Uterus (tissue), 2 donors: ENCODE results near the gene ZNF12.

ENCODE experiments used
- CTCF ChIP-seq, 4 experiments: fragments of 200-600 bp in 2 of 4; fragments of 450-650 bp in 2 of 4; sonication (generic) in 2 of 4; IDR thresholded peaks; one replicate each; pipeline ENCODE4 v1.5.1; 2016 to 2019; ENCODE audit warnings: antibody characterized with exemption in 4 of 4, mild to moderate bottlenecking in 2 of 4, moderate library complexity in 1 of 4
- POLR2A ChIP-seq, 2 donors: fragments of 450-650 bp; IDR thresholded peaks; one replicate each; pipeline ENCODE4 v1.6.1; 2016; ENCODE audit warnings: antibody characterized with exemption in 2 of 2, mild to moderate bottlenecking in 1 of 2, moderate library complexity in 1 of 2

GRCh38 chr7:6691103-6691502, 15.6 kb downstream of the ZNF12 start:
- TF ChIP-seq CTCF (IDR thresholded peaks at IDR 0.05) (no peak), POLR2A (IDR thresholded peaks at IDR 0.05) (no peak)
